Rectal smooth muscle tissue (tissue), 1 donor: ENCODE measurements around the gene POMT2.

Experiments used
- H3K27ac ChIP-seq: one replicate; pipeline ENCODE4 v1.7.0; 2013; ENCODE audit warnings: low read depth, low read length, inconsistent platforms
- H3K27me3 ChIP-seq: one replicate; pipeline ENCODE4 v1.7.0; 2013; ENCODE audit warnings: low read length; ENCODE audit not compliant: control insufficient read depth, insufficient read depth
- H3K36me3 ChIP-seq: one replicate; pipeline ENCODE4 v1.7.0; 2013; ENCODE audit warnings: low read length; ENCODE audit not compliant: control insufficient read depth, insufficient read depth
- H3K4me1 ChIP-seq: one replicate; pipeline ENCODE4 v1.7.0; 2013; ENCODE audit warnings: low read length; ENCODE audit not compliant: control insufficient read depth, insufficient read depth
- H3K4me3 ChIP-seq: one replicate; pipeline ENCODE4 v1.7.0; 2013; ENCODE audit warnings: low read length
- H3K9ac ChIP-seq: one replicate; pipeline ENCODE4 v1.7.0; 2013; ENCODE audit warnings: low read length

The POMT2 gene

DNA sequence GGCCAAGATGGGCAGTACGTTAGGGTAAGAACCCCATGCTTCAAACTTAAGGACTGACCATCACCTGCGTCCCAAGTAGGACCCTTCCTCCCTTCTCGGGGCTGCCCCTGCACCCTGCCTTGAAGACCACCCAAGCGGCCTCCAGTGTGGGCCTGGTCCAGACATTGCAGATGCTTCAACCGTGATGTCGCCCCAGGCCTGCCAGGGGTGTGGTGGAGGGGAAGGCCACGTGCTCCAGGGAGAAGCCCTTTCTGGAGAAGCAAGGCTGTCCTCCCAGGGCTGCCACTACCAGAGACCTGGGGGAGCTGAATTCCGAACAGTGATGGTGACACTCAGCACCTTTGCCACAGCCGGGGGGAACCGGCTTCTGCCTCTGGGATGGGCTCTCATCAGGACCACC, 63.0 kb downstream of the POMT2 start:
- no peaks in the 10 kb centered on the region for H3K4me1 ChIP-seq
- H3K36me3 ChIP-seq = no peaks in the 10 kb centered on the region
- H3K9ac ChIP-seq = no peak overlapping the region
- no peak overlapping the region for H3K27ac ChIP-seq
- H3K4me3 ChIP-seq = no peak overlapping the region
- H3K27me3 ChIP-seq = no peaks in the 10 kb centered on the region

DNA sequence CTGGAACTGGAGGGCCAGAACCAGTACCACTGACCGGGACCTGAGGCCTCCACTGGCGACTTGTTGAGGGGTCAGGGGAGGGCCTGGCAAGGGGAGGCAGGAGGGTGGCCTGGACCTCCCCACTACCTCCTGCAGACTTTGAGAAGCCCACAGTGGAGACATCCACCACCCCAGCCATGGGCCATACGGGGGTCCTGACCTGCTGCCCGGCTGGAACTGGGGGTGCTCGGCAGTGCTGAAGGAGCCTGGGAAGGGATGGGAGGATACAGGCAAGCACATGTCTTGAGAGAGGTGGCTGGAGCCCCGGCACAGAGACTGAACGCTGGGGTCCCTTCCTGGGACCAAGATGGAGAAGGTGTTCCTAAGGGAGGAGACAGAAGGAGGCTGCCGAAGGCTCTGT, 64.0 kb downstream of the POMT2 start:
- no peaks in the 10 kb centered on the region for H3K36me3 ChIP-seq

DNA sequence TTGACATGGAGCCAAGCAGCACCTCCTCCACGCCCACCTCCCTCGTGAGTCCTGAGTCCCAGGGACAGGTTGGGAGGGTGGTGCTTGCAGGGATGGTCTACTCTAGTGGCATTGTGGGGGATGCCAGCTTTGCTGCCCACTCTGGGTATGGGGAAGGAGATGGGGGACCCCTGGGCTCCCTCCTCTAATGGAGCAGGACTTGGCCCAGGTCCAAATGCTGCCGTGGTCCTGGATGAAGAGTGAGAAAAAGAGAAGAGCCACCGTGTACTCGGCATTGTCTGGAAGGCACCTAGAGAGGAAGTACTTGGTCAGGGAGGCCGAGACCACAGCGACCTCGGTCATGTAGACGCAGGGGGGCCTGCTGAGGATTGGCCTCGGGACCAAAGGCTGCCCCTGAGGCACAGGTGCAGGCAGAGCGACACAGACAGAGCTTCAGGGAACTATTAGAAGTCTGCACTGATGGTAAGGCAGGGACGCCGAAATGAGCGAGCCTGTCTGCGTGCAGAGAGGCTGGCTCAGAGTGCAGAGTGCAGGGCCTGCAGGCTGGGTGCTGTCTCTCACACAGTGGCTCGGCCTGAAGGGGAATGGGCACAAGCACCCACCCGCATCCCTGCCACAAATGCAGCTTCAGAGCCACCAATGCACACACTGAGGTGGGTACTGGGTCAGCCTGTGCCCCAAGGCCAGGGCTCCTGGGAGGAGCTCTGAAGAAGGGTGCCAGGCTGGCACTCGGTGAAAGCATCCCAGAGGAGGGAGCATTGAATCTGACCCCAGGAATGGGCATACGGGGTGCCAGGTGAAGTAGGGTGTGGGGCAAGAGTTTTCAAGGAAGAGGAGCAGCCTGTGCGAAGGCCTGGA, 67.1 kb downstream of the POMT2 start:
- Histone ChIP-seq H3K27me3 (no peaks in the 10 kb centered on the region), H3K27ac (no peak overlapping the region), H3K4me1 (no peaks in the 10 kb centered on the region), H3K4me3 (no peak overlapping the region), H3K9ac (no peak overlapping the region), H3K36me3 (no peaks in the 10 kb centered on the region)

More for the DNA sequence above, 64.0 kb downstream of the POMT2 start:
- H3K9ac ChIP-seq = no peak overlapping the region
- no peak overlapping the region for H3K4me3 ChIP-seq
- no peaks in the 10 kb centered on the region for H3K4me1 ChIP-seq
- H3K27me3 ChIP-seq = no peaks in the 10 kb centered on the region
- H3K27ac ChIP-seq = no peak overlapping the region

GRCh38 chr14:77251870-77252269, 68.8 kb downstream of the POMT2 start:
- no peak overlapping the region for H3K9ac ChIP-seq
- no peak overlapping the region for H3K27ac ChIP-seq
- H3K27me3 ChIP-seq = no peaks in the 10 kb centered on the region
- no peaks in the 10 kb centered on the region for H3K36me3 ChIP-seq
- no peak overlapping the region for H3K4me3 ChIP-seq
- H3K4me1 ChIP-seq = no peaks in the 10 kb centered on the region

DNA sequence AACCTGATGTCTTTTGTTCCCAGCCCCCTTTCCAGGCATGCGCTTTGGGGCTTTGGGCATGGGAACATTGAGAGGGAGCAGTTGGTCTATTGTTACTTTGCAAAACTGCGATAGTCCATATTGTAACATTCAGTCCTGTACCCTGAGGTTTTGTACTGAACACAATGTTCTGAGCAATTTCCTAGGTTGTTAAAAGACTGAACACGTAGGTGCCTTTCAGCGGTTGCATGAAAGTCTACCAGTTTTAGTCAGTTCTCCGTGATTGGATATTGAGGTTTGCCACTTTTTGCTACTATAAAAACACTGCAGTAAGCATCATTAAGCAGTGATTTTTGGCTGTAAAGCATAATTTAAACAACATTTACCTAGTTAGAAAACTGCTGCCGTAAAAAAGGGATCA, 69.8 kb downstream of the POMT2 start:
- Histone ChIP-seq H3K27ac (no peak overlapping the region), H3K27me3 (no peaks in the 10 kb centered on the region), H3K9ac (no peak overlapping the region), H3K36me3 (no peaks in the 10 kb centered on the region), H3K4me3 (no peak overlapping the region), H3K4me1 (no peaks in the 10 kb centered on the region)

DNA sequence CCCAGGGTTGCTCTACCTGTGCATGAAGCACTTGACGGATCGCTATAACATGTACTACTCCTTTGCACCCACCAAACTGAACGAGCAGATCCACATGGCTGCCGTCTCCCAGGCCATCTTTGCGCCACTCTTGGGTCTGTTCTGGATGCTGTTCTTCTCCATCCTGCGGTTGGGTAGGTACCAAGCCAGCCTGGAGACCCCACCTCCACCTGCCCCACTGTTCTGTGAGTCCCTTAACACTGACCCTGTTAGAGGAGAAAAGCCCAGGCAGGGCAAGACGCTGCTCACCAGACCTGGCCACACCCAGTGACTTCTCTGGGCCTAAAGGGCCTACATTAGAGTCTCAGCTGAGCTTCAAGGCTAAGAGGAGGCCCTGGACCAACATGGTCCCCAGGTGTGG, 71.4 kb downstream of the POMT2 start:
- no peak overlapping the region for H3K4me3 ChIP-seq
- no peaks in the 10 kb centered on the region for H3K4me1 ChIP-seq
- no peaks in the 10 kb centered on the region for H3K36me3 ChIP-seq
- H3K27me3 ChIP-seq = no peaks in the 10 kb centered on the region
- H3K9ac ChIP-seq = no peak overlapping the region
- H3K27ac ChIP-seq = no peak overlapping the region

DNA sequence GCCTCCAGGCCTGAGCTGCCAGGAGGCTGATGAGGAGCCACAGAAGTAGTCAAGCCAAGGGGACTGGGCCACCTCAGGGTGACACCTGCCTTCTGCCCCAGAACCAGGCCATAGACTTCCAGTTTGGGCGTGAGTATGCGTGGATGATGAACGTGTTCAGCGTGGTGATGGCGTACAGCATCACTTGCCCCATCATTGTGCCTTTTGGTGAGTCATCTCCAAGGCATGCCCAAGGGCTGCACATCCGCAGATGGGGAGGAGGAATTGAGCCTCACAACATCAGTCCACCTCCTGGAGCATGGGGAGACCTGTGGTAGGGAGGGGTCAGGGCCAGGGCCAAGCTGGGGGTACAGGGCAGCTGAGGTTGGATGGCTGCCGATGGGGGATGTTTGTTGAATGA, 72.0 kb downstream of the POMT2 start:
- Histone ChIP-seq H3K27me3 (no peaks in the 10 kb centered on the region), H3K36me3 (no peaks in the 10 kb centered on the region), H3K4me1 (no peaks in the 10 kb centered on the region), H3K9ac (no peak overlapping the region), H3K27ac (no peak overlapping the region), H3K4me3 (no peak overlapping the region)

GRCh38 chr14:77246784-77247183, 73.9 kb downstream of the POMT2 start:
- Histone ChIP-seq H3K4me3 (no peak overlapping the region), H3K27ac (no peak overlapping the region), H3K36me3 (no peaks in the 10 kb centered on the region), H3K4me1 (no peaks in the 10 kb centered on the region), H3K9ac (no peak overlapping the region), H3K27me3 (no peaks in the 10 kb centered on the region)

DNA sequence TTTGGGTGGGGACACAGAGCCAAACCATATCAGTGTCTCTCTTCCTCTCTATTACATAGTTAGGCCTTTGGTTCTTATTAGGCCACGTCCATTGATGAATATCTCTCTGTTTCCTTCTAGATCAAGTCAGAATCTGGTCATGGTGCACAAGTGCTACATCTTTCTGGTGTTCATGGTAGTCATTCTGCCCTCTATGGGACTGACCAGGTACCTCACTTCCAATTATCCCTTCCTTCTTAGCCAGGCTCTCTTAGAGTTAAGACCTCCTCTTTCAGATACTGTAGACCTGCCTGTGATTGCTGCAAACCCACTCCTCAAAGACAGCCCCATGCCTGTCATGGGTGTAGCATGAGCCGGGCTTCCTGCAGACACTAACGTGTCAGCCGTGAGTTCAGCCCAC, 74.9 kb downstream of the POMT2 start:
- H3K4me3 ChIP-seq = no peak overlapping the region
- no peaks in the 10 kb centered on the region for H3K4me1 ChIP-seq

GRCh38 chr14:77243853-77244252, 76.8 kb downstream of the POMT2 start:
- Histone ChIP-seq H3K4me1 (no peaks in the 10 kb centered on the region), H3K36me3 (no peaks in the 10 kb centered on the region), H3K9ac (no peak overlapping the region), H3K27ac (no peak overlapping the region), H3K27me3 (no peaks in the 10 kb centered on the region), H3K4me3 (no peak overlapping the region)

More for the DNA sequence above, 74.9 kb downstream of the POMT2 start:
- H3K27ac ChIP-seq = no peak overlapping the region
- H3K36me3 ChIP-seq = no peaks in the 10 kb centered on the region
- H3K27me3 ChIP-seq = no peaks in the 10 kb centered on the region
- H3K9ac ChIP-seq = no peak overlapping the region

DNA sequence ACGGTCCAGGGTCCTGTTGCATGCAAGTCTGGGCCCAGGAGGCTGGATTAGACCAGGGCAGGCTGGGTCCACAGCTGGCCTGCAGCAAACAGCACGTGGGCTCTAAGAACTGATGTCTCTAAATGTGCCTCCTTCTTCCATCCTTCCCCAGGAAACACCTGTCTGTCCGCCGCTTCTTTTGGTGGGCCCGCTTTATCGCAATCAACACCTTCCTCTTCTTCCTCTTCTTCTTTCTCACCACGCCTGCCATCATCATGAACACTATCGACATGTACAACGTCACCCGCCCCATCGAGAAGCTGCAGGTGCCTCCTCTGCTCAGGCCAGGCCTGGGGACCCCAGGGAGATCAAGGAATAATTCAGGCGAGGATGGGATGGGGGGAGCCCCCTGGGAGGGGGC, 77.9 kb downstream of the POMT2 start:
- Histone ChIP-seq H3K4me3 (no peak overlapping the region), H3K27ac (no peak overlapping the region), H3K9ac (no peak overlapping the region), H3K4me1 (no peaks in the 10 kb centered on the region), H3K36me3 (no peaks in the 10 kb centered on the region), H3K27me3 (no peaks in the 10 kb centered on the region)

- Histone ChIP-seq H3K36me3 (no peaks in the 10 kb centered on the region), H3K9ac (no peak overlapping the region)
Observed at GRCh38 chr14:77241955-77242354, 78.7 kb downstream of the POMT2 start.

DNA sequence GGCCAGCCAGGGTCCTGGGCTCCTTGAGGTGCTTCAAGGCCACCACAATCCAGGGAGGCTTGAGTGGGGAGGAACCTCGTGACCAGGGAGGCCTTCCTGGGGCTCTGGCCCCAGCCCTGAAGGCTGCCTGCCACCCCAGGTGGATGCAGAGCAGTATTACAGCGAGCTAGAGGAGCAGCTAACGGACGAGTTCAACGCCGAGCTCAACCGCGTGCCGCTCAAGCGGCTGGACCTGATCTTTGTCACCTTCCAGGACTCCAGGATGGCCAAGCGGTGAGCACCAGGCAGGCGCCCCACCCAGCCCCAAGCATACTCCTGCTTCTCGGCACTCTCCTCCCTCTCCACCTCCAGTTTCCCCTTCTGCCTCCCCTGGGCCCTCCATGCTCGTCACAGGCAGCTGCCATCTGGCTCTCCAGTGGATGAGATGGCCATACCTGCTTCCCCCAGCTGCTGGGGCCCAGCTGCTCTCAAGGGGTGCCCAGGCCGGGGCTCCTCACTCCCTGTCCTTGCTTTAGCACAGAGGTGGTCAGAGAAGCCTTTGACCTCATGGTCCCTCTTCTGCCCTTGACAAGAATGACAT, 80.3 kb downstream of the POMT2 start:
- Histone ChIP-seq H3K4me1 (no peaks in the 10 kb centered on the region), H3K9ac (no peak overlapping the region), H3K27ac (no peak overlapping the region), H3K27me3 (no peaks in the 10 kb centered on the region), H3K4me3 (no peak overlapping the region), H3K36me3 (no peaks in the 10 kb centered on the region)

More at GRCh38 chr14:77241955-77242354, 78.7 kb downstream of the POMT2 start:
- Histone ChIP-seq H3K4me3 (no peak overlapping the region), H3K4me1 (no peaks in the 10 kb centered on the region), H3K27ac (no peak overlapping the region), H3K27me3 (no peaks in the 10 kb centered on the region)
